Prostate gland (tissue), 2 donors: Measurements from ENCODE around the gene ABTB1. TPM values are rescaled to one million over a fixed set of nuclear protein-coding genes. Genes with fewer than 3 reads are reported as not detected.

Experiments
- DNase-seq: peaks from one replicate; pipeline ENCODE4 v3.0.0-alpha.2; 2019; ENCODE audit warnings: low spot score
- H3K27ac ChIP-seq, 2 donors: fragments of 200-600 bp; sonication (generic); 2 replicates each; pipeline ENCODE4 v1.5.1; 2017 to 2019
- H3K27me3 ChIP-seq: fragments of 200-600 bp; sonication (generic); replicated peaks from 2 replicates; pipeline ENCODE4 v1.5.1; 2019; ENCODE audit not compliant: insufficient read depth
- H3K36me3 ChIP-seq, 2 donors: fragments of 200-600 bp; sonication (generic); 1 replicate in 1 of 2; 2 replicates in 1 of 2; pipeline versions ENCODE4 v1.5.1 to v1.8.1; 2017 to 2019
- H3K4me1 ChIP-seq: fragments of 200-600 bp; sonication (generic); replicated peaks from 2 replicates; pipeline ENCODE4 v1.5.1; 2019
- H3K4me3 ChIP-seq, 2 donors: fragments of 200-600 bp; sonication (generic); 2 replicates each; pipeline ENCODE4 v1.5.1; 2017 to 2019
- H3K9me3 ChIP-seq: fragments of 200-600 bp; sonication (generic); 2 replicates; pipeline ENCODE4 v1.5.1; 2017
- POLR2A ChIP-seq: fragments of 450-650 bp; IDR thresholded peaks from one replicate; pipeline ENCODE4 v1.6.1; 2016; ENCODE audit warnings: antibody characterized with exemption, mild to moderate bottlenecking
- POLR2AphosphoS5 ChIP-seq: sonication (generic); formaldehyde crosslinking; IDR thresholded peaks from one replicate; pipeline ENCODE4 v1.6.1; 2017; ENCODE audit warnings: antibody characterized with exemption
- WGBS: methylation state at CpG from one replicate; pipeline ENCODE4 v1.1.5; 2018; 5-methylcytosine and 5-hydroxymethylcytosine counted together
- intact Hi-C: fragments of 100-400 bp; cut with DNase I; formaldehyde crosslinking; loops from one replicate; pipeline ENCODE4 v1.14.2; 2022
- total RNA-seq, 2 donors: library from RNA; depleted of rRNA; stranded (reverse); fragments of >200 nt; gene quantifications; one replicate each; pipeline ENCODE4 v1.1.0, GENCODE V29; 2016
- TF ChIP-seq, protein P1 (sequence below), 4 experiments: fragments of 200-600 bp in 2 of 4; fragments of 450-650 bp in 2 of 4; sonication (generic) in 2 of 4; IDR thresholded peaks; 1 replicate in 3 of 4; 2 replicates in 1 of 4; pipeline ENCODE4 v1.5.1; 2016 to 2019; ENCODE audit warnings: antibody characterized with exemption in 4 of 4, mild to moderate bottlenecking in 2 of 4, moderate library complexity in 2 of 4

The ABTB1 gene
- total RNA-seq, 2 donors from 2014 or later = 33.4 to 60.2 TPM

DNA sequence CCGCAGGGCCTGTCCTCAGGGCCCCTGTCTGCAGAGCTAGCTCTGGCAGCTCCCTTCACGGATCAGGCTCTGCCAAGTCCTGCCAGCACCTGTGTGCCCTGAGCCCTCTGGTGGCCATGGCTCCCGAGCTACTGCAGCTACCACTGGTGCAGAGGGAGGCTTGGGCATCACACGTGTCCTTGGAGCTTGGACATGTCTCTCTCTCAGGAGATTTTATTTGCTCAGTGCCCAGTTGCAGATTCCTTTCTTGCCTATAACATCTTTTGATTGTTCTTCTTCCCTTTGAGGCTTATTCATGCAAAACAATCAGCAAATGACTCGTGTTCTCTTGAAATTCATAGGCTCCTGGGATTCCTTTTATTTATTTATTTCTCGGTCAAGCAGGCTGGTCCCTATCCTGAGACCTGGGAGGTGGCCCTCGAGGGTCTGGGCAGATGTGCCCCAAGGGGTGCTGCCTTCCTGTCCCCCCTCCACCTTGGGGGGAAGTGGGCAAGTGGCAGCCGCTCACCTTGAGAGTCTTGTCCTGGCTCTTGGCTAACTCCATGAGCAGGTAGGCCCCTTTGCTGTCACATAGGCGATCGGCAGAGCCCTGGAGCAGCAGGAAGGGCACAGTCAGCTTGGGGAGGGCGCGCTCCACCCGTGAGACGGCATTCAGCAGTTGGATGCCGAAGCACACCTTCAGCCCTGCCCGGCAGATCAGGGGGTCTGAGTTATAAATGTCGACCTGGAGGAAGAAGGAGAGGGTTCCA is 21.9 kb downstream of the ABTB1 start:
- DNase-seq = peak; percentile 82
- Histone ChIP-seq H3K27ac (no peak overlapping the region), H3K36me3 (no peaks in the 10 kb centered on the region), H3K4me3 (no peak overlapping the region), H3K27me3 (no peaks in the 10 kb centered on the region), H3K4me1 (peaks cover 17% of the 10 kb centered on the region), H3K9me3 (no peaks in the 10 kb centered on the region)
- 66% methylated on average over 17 of the region's 17 CpGs for WGBS
- intact Hi-C loops = loop anchor here (5.0 kb wide), 2 partner anchors 42 to 43 kb away; no protein-coding TSS in a partner anchor
- TF ChIP-seq, protein P1, sequence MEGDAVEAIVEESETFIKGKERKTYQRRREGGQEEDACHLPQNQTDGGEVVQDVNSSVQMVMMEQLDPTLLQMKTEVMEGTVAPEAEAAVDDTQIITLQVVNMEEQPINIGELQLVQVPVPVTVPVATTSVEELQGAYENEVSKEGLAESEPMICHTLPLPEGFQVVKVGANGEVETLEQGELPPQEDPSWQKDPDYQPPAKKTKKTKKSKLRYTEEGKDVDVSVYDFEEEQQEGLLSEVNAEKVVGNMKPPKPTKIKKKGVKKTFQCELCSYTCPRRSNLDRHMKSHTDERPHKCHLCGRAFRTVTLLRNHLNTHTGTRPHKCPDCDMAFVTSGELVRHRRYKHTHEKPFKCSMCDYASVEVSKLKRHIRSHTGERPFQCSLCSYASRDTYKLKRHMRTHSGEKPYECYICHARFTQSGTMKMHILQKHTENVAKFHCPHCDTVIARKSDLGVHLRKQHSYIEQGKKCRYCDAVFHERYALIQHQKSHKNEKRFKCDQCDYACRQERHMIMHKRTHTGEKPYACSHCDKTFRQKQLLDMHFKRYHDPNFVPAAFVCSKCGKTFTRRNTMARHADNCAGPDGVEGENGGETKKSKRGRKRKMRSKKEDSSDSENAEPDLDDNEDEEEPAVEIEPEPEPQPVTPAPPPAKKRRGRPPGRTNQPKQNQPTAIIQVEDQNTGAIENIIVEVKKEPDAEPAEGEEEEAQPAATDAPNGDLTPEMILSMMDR (IDR thresholded peaks at IDR 0.05) = peak in 3 of 4 experiments; percentile 51 to 72 (median 68)
- TF ChIP-seq POLR2AphosphoS5 (peak; percentile 65), POLR2A (no peak)

- Histone ChIP-seq H3K36me3 (no peaks in the 10 kb centered on the region), H3K27ac (peak overlapping the region; percentile 74 to 82), H3K4me1 (peaks cover 13% of the 10 kb centered on the region), H3K4me3 (no peak overlapping the region), H3K27me3 (no peaks in the 10 kb centered on the region), H3K9me3 (no peaks in the 10 kb centered on the region)
- TF ChIP-seq, protein P1 (IDR thresholded peaks at IDR 0.05) = no peak
- TF ChIP-seq POLR2AphosphoS5 (peak; percentile 70), POLR2A (no peak)
- intact Hi-C loops = loop anchor here (2.0 to 5.0 kb wide), 2 partner anchors 40 to 125 kb away; partner anchors contain the start of gene MGLL
- DNase-seq = peak; percentile 59
- 20% methylated on average over 16 of the region's 16 CpGs for WGBS
Measured at GRCh38 chr3:127697551-127698240, 24.9 kb downstream of the ABTB1 start.

DNA sequence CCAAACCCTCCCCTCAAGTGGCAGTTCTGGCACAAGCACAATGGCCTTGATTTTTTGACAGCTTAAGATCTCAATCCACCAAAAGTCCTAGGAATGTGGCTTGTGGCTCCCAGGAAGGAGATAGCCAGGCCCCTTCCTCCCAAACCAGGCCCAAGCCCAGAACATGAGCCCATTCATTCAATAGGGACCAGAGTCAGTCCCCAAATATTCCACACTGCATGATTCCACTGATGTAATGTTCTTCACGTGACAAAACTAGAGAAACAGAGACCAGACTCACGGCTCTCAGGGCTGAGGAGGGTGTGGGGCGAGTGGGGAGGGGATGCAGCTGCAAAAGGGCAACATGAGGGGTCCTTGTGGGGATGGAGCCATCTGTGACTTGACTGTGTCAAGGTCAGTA is 25.5 kb downstream of the ABTB1 start:
- no peak overlapping the region for H3K4me3 ChIP-seq
- H3K27ac ChIP-seq = peak overlapping the region; percentile 74 to 82
- intact Hi-C loops = loop anchor here (5.0 kb wide), 1 partner anchor 39 kb away; no protein-coding TSS in a partner anchor
- TF ChIP-seq POLR2AphosphoS5 = no peak
- no peak for TF ChIP-seq POLR2A
- TF ChIP-seq, protein P1 (IDR thresholded peaks at IDR 0.05) = no peak
- no peaks in the 10 kb centered on the region for H3K27me3 ChIP-seq
- no peak for DNase-seq
- no peaks in the 10 kb centered on the region for H3K36me3 ChIP-seq
- no peaks in the 10 kb centered on the region for H3K9me3 ChIP-seq
- H3K4me1 ChIP-seq = peaks cover 13% of the 10 kb centered on the region
- WGBS = 76% methylated on average over 3 of the region's 3 CpGs

GRCh38 chr3:127698691-127699415 is 26.1 kb downstream of the ABTB1 start:
- H3K27me3 ChIP-seq = no peaks in the 10 kb centered on the region
- peaks cover 13% of the 10 kb centered on the region for H3K4me1 ChIP-seq
- no peaks in the 10 kb centered on the region for H3K9me3 ChIP-seq
- WGBS = 65% methylated on average over 6 of the region's 6 CpGs
- no peak for TF ChIP-seq POLR2AphosphoS5
- no peak for TF ChIP-seq POLR2A
- TF ChIP-seq, protein P1 (IDR thresholded peaks at IDR 0.05) = no peak
- H3K4me3 ChIP-seq = no peak overlapping the region
- DNase-seq = no peak
- H3K36me3 ChIP-seq = no peaks in the 10 kb centered on the region
- H3K27ac ChIP-seq = peak overlapping the region; percentile 74 to 82
- intact Hi-C loops = loop anchor here (5.0 kb wide), 1 partner anchor 38 kb away; no protein-coding TSS in a partner anchor
